Hepatocyte (in vitro differentiated cells): ENCODE data around the gene CALHM1. TPM values are rescaled to one million over a fixed set of nuclear protein-coding genes. Genes with fewer than 3 reads are reported as not detected.

ENCODE experiments used
- DNase-seq: peaks from one replicate; pipeline ENCODE4 v3.0.0-alpha.2; 2016; ENCODE audit warnings: low spot score
- H2AFZ ChIP-seq: fragments of 200-600 bp; sonication (generic); 2 replicates; pipeline ENCODE4 v1.6.0; 2016; ENCODE audit warnings: antibody characterized with exemption, mild to moderate bottlenecking
- H3K27ac ChIP-seq: fragments of 200-600 bp; sonication (generic); 2 replicates; pipeline ENCODE4 v1.5.1; 2016; ENCODE audit warnings: mild to moderate bottlenecking
- H3K27me3 ChIP-seq: fragments of 200-600 bp; sonication (generic); 2 replicates; pipeline ENCODE4 v1.6.1; 2016
- H3K36me3 ChIP-seq: fragments of 200-600 bp; sonication (generic); replicated peaks from 2 replicates; pipeline ENCODE4 v1.5.1; 2016; ENCODE audit warnings: low read depth; ENCODE audit not compliant: insufficient read depth
- H3K4me1 ChIP-seq: fragments of 200-600 bp; sonication (generic); 2 replicates; pipeline ENCODE4 v1.5.1; 2016; ENCODE audit warnings: mild to moderate bottlenecking, moderate library complexity; ENCODE audit not compliant: insufficient read depth
- H3K4me2 ChIP-seq: fragments of 200-600 bp; sonication (generic); 2 replicates; pipeline ENCODE4 v1.6.0; 2016
- H3K4me3 ChIP-seq: fragments of 200-600 bp; sonication (generic); 2 replicates; pipeline ENCODE4 v1.5.1; 2016; ENCODE audit warnings: mild to moderate bottlenecking
- H3K79me2 ChIP-seq: fragments of 200-600 bp; sonication (generic); 2 replicates; pipeline ENCODE4 v1.6.0; 2017; ENCODE audit warnings: mild to moderate bottlenecking
- H3K9me2 ChIP-seq: fragments of 200-600 bp; sonication (generic); replicated peaks from 2 replicates; pipeline ENCODE4 v1.6.0; 2017; ENCODE audit warnings: mild to moderate bottlenecking; ENCODE audit not compliant: insufficient read depth
- H3K9me3 ChIP-seq: fragments of 200-600 bp; sonication (generic); 2 replicates; pipeline ENCODE4 v1.5.1; 2016; ENCODE audit warnings: low read depth, mild to moderate bottlenecking
- H4K20me1 ChIP-seq: fragments of 200-600 bp; sonication (generic); 2 replicates; pipeline ENCODE4 v1.6.0; 2016; ENCODE audit warnings: mild to moderate bottlenecking; ENCODE audit not compliant: insufficient read depth, poor library complexity, severe bottlenecking
- EZH2 ChIP-seq: fragments of 200-600 bp; sonication (generic); IDR thresholded peaks from 2 replicates; pipeline ENCODE4 v1.6.1; 2016; ENCODE audit warnings: antibody characterized with exemption, mild to moderate bottlenecking, borderline replicate concordance
- EZH2phosphoT487 ChIP-seq: fragments of 200-600 bp; sonication (generic); IDR thresholded peaks from one replicate; pipeline ENCODE4 v1.6.1; 2018; ENCODE audit warnings: antibody characterized with exemption, mild to moderate bottlenecking, low read depth, moderate library complexity; ENCODE audit not compliant: unreplicated experiment, severe bottlenecking
- WGBS: methylation state at CpG from one replicate; pipeline ENCODE4 v1.1.6; 2016; ENCODE audit warnings: low lambda C conversion rate; ENCODE audit errors: missing lambda C conversion rate; 5-methylcytosine and 5-hydroxymethylcytosine counted together
- polyA plus RNA-seq: library from polyadenylated mRNA; unstranded; fragments of >200 nt; fragmentation: Nextera tagmentation; extraction: Ambion mirVana; gene quantifications from 2 replicates; pipeline ENCODE4 v1.2.1, GENCODE V29; 2016
- total RNA-seq: library from RNA; depleted of rRNA; stranded (reverse); fragments of >200 nt; gene quantifications from 2 replicates; pipeline ENCODE4 v1.2.3, GENCODE V29; 2014
- TF ChIP-seq, protein P1 (sequence below): fragments of 200-600 bp; sonication (generic); IDR thresholded peaks from 2 replicates; pipeline ENCODE4 v1.5.1; 2016; ENCODE audit warnings: antibody characterized with exemption, mild to moderate bottlenecking; ENCODE audit not compliant: poor library complexity

Gene CALHM1
- total and polyA plus RNA-seq, 2 experiments from 2014 or later, result 0.11 TPM; not detected in 1

DNA sequence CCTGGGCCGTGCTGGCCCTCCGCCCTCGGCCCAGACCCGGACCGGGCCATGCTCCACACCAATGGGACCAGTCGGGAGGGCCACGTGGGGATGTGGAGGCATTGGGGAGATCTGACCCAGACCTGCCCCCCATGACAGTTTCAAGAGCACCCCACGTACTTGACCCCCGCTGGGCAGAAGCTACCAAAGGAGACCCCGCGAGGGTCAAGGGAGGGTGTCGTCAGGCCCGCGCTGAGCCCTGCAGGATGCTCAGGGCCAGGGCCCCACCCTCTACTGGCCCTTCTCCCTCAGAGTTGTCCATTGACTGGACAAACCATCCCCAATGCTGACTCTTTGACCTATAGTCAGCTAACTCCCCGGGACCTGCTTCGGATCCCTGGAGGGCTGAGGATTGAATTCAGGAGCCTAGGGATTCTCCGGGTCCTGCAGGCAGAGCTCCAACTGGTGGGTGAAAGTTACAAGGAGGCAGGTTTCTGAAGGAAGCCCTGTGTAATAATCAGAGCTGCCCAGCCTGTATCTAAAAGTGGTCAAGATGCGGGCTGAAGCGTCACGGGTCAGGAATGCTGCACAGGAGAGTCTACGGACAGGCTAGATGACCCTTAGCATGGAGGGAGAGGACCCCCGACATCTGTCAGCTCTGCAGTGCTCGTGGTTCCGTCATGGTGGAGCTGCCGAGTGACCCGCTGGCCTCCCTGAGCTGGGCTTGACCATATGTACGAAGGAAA is 6.0 kb downstream of the CALHM1 start:
- DNase-seq, result no peak
- Histone ChIP-seq H3K9me2 (no peaks in the 10 kb centered on the region), H3K4me1 (no peaks in the 10 kb centered on the region), H3K36me3 (no peaks in the 10 kb centered on the region), H3K27me3 (no peaks in the 10 kb centered on the region), H3K4me2 (peak overlapping the region; percentile 87), H3K27ac (peak overlapping the region; percentile 65), H3K79me2 (no peaks in the 10 kb centered on the region), H4K20me1 (no peaks in the 10 kb centered on the region), H2AFZ (peak overlapping the region; percentile 37), H3K4me3 (no peak overlapping the region), H3K9me3 (no peaks in the 10 kb centered on the region)
- WGBS, result 59% methylated on average over 27 of the region's 27 CpGs
- TF ChIP-seq, protein P1, sequence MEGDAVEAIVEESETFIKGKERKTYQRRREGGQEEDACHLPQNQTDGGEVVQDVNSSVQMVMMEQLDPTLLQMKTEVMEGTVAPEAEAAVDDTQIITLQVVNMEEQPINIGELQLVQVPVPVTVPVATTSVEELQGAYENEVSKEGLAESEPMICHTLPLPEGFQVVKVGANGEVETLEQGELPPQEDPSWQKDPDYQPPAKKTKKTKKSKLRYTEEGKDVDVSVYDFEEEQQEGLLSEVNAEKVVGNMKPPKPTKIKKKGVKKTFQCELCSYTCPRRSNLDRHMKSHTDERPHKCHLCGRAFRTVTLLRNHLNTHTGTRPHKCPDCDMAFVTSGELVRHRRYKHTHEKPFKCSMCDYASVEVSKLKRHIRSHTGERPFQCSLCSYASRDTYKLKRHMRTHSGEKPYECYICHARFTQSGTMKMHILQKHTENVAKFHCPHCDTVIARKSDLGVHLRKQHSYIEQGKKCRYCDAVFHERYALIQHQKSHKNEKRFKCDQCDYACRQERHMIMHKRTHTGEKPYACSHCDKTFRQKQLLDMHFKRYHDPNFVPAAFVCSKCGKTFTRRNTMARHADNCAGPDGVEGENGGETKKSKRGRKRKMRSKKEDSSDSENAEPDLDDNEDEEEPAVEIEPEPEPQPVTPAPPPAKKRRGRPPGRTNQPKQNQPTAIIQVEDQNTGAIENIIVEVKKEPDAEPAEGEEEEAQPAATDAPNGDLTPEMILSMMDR, result no peak
- no peak for TF ChIP-seq EZH2
- TF ChIP-seq EZH2phosphoT487, result no peak

DNA sequence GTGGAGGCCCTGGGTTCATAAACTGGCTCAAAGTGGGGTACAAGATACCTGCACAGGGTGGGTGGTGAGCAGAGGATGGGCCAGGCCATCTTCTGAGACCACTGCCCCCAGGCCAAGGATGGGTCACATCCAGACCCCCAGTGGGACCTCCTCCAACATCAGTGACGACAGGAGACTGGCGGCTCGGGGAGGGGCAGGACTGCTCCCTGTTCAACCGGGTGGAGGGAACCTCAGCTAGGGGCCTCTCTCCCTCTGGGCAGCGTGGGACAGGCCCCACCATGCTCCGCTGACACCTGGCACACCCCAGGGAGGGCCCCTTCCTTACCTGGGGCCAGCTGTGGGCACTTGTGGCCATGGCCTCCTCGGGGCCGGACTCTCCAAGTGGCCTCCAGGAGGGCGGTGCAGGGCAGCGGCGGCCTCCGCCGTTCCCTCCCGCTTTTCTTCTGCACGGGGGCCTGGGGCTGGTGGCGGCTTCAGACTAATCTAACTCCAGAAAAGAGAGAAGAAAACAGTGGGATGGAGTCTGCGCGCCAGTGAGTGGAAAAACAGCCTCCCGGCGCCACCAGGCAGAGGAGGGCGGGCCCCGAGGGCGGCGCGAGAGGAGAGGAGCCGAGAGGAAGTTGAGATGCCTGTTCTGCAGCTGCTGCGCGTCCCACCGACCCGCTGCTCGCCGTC is 6.7 kb downstream of the CALHM1 start, which contains the start of gene CALHM2:
Gene CALHM2, minus strand, starts transcription at position 540 of the 675 bp plus-strand sequence. CDS start 2,429 bp downstream, outside the sequence.
- no peaks in the 10 kb centered on the region for H4K20me1 ChIP-seq

DNA sequence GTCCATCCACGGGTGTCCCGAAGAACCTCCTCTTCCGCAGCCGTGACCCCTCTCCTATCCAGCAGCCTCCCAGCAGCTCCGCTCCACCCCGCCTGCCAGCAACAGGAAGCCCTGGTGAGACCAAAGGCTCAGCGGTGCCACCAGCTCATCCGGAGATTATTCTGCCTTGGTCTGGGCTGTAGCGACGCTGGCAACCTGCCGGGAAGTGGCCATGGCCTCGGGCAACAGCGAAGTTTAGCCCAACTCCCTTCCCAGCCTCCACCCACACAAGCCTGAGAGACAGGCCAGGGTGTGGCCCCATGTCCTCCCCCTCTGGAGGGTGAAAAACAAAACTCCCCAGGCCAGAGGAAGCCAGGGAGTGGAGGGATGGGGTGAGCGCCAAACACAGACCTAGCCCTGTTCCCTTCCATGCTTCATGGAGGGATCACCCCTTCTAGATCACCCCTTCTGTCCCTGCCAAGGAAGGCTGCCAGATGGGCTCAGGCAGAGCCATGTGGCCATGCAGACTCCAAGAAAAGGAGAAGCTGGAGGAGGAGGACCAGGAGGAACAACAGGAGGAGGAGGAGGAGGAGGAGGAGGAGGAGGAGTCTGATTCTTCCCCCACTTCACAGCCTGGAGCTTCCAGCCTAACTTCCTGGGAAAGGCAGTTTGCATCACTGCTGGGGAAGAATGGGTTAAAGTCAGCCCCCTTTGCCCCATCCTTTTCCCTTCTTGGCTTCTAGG is 7.4 kb downstream of the CALHM1 start:
- no peaks in the 10 kb centered on the region for H3K79me2 ChIP-seq
- DNase-seq, result no peak
- no peaks in the 10 kb centered on the region for H3K27me3 ChIP-seq
- no peaks in the 10 kb centered on the region for H3K36me3 ChIP-seq
- TF ChIP-seq EZH2 (no peak), EZH2phosphoT487 (no peak)
- TF ChIP-seq, protein P1, result no peak
- peak overlapping the region; percentile 39 for H3K4me3 ChIP-seq
- no peaks in the 10 kb centered on the region for H4K20me1 ChIP-seq
- 65% methylated on average over 14 of the region's 14 CpGs for WGBS
- H3K9me2 ChIP-seq, result no peaks in the 10 kb centered on the region
- H3K4me2 ChIP-seq, result peak overlapping the region; percentile 87
- H3K27ac ChIP-seq, result peak overlapping the region; percentile 65
- no peaks in the 10 kb centered on the region for H3K4me1 ChIP-seq
- H2AFZ ChIP-seq, result no peak overlapping the region
- no peaks in the 10 kb centered on the region for H3K9me3 ChIP-seq

More for the DNA sequence above, 6.7 kb downstream of the CALHM1 start, which contains the start of gene CALHM2:
- Histone ChIP-seq H2AFZ (peak within 1 kb of the TSS; percentile 37), H3K9me2 (no peaks in the 10 kb centered on the region), H3K4me1 (no peaks in the 10 kb centered on the region), H3K4me2 (peak within 1 kb of the TSS; percentile 87), H3K36me3 (no peaks in the 10 kb centered on the region), H3K27ac (peak within 1 kb of the TSS; percentile 65), H3K9me3 (no peaks in the 10 kb centered on the region), H3K4me3 (peak within 1 kb of the TSS; percentile 39), H3K27me3 (no peaks in the 10 kb centered on the region), H3K79me2 (no peaks in the 10 kb centered on the region)
- no peak for TF ChIP-seq EZH2
- TF ChIP-seq EZH2phosphoT487, result no peak
- TF ChIP-seq, protein P1, result no peak
- DNase-seq, result peak; percentile 77
- 34% methylated on average over 27 of the region's 32 CpGs for WGBS
